Measurements from ENCODE around the gene SUSD1.

Gene SUSD1

DNA sequence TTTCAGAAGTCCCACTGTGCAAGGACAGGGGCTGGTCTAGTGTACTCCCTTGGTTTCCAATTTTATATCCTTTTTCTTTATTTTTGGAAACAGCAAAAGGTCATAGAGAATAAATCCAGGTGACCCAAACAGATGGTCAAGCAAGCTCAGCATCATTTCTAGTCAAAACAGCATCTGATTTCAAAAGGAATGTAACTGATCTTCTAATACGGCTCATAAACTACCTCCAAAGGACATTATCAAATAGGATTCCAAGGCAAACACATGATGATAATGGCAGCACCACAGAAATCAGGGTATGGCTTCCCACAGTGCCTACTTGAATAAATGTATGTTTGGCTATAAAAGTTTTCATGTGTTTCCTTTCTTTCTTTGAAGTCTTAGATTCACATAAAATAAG, 57.1 kb downstream of the SUSD1 start:
- no peak overlapping the region for H3K4me2 ChIP-seq
- TF ChIP-seq Cebpa-rat (IDR thresholded peaks at IDR 0.05): no peak
- H3K36me3 ChIP-seq: peaks cover 17 to 80% (median 45%) of the 10 kb centered on the region in 11 experiments
- H4K20me1 ChIP-seq: peaks cover 0 to 22% (median 3%) of the 10 kb centered on the region in 11 experiments; a peak in 9 of 22 replicates
- H3K27ac ChIP-seq: no peak overlapping the region
- H3K4me1 ChIP-seq: peaks cover 3 to 19% (median 9%) of the 10 kb centered on the region in 10 experiments
- no peak overlapping the region for H3K9ac ChIP-seq
- no peak overlapping the region for H3K4me3 ChIP-seq
- H3K27me3 ChIP-seq: no peaks in the 10 kb centered on the region
- no peaks in the 10 kb centered on the region for H3K9me3 ChIP-seq (replicated peaks in 1 of 11)

DNA sequence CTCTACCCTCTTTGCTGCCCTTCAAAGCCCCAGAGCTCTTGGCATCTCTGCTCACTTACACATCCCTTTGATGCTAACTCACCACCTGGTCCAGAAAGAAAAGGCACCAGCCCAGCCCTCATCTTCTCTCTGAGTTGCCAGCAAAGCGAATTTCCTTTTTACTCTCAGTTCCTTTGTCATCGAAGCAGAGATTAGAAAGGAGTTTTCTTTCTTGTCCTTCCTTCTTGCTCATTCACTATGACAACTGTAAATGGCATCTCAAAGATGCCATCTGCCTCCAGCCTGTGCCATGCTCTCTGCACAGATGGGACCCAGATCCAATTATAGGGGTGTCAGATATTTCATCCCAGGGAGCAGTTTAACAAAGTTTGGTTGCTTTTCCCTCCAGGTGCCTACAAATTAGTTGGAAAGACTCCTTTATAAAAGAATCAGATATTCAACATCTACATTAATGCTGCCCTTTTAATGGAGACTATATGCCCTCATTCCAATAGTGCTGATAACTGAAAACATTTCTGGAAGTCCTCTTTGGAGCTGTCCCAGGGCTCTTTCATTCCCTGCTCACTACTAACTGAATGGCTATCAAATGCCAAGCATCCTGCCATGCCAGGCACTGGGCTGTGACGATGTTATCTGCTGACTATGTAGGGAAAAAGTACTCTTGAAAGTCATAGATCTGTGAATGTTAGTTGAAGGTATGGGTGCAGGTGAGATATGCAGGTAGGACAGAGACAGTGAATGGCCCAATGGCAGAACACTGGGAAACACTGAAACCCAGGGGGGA, 58.9 kb downstream of the SUSD1 start:
- Histone ChIP-seq H4K20me1 (peaks cover 0 to 41% (median 9%) of the 10 kb centered on the region in 11 experiments; a peak in 10 of 22 replicates), H3K36me3 (peaks cover 9 to 72% (median 36%) of the 10 kb centered on the region in 11 experiments; a peak in 20 of 22 replicates), H3K27me3 (no peaks in the 10 kb centered on the region), H3K27ac (no peak overlapping the region), H3K4me3 (no peak overlapping the region), H3K9me3 (replicated peaks in 1 of 11) (no peaks in the 10 kb centered on the region), H3K4me1 (peaks cover 14 to 25% (median 20%) of the 10 kb centered on the region in 10 experiments), H3K9ac (no peak overlapping the region), H3K4me2 (no peak overlapping the region)
- no peak for TF ChIP-seq Cebpa-rat (IDR thresholded peaks at IDR 0.05)

DNA sequence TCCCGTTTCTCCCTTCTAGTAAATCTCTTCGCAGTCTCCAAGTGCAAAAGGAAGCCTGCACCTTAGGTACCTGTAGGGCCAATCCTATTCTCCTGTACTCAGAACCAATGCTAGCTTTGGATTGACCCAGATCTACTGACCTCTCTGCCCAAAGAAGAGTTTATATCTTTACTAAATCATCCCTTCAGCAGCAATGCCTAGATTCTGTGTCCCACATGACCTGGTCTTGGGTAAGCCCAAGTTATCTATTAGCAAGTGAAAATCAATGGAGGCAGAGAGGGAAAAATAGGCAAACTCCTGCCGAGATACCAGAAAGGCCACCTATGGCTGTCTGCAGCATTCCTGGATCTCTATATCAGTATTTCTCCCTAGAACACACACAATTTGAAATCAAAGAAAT, 60.0 kb downstream of the SUSD1 start:
- Histone ChIP-seq H3K9ac (no peak overlapping the region), H3K4me3 (no peak overlapping the region), H3K4me1 (peaks cover 14 to 35% (median 20%) of the 10 kb centered on the region in 10 experiments), H4K20me1 (peaks cover 0 to 44% (median 9%) of the 10 kb centered on the region in 11 experiments; a peak in 10 of 22 replicates), H3K27ac (no peak overlapping the region), H3K27me3 (no peaks in the 10 kb centered on the region), H3K36me3 (peaks cover 18 to 72% (median 36%) of the 10 kb centered on the region in 11 experiments; a peak in 21 of 22 replicates), H3K4me2 (no peak overlapping the region), H3K9me3 (replicated peaks in 1 of 11) (no peaks in the 10 kb centered on the region)
- TF ChIP-seq Cebpa-rat (IDR thresholded peaks at IDR 0.05): no peak

DNA sequence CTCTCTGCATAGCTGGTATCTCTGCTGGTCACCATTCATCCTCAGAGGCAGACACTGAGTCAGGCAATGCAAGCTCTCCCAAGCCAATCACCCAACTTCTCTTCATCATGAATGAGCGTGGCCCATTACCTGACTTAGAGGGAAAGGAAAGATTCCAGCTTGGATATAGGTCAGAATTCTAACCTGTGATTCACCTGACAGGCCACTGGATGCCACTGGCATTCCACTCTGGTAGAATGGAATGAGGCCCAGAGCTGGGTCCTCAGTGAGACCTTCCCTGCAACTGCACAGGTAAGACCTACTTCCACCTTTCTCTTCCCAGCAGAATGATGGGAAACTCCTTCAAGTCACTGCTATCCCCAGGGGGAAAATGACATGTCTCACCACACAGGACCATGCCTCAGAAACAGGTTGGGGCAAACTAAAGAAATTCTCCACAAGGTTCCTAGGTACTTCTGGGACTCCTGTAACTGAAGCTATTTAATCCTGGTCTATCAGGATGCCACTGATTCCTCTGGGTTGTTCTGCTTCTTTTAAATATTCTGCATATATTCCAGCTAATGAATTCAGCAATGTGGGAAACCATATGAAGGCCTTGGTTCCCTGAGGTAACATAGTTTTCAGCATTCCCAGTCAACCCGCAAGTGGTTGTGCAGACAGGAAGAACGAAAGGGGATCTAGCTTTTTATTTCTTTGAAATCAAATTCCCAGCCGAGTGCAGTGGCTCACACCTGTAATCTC, 62.0 kb downstream of the SUSD1 start:
- Histone ChIP-seq H3K9me3 (replicated peaks in 1 of 11) (no peaks in the 10 kb centered on the region), H3K9ac (no peak overlapping the region), H3K27me3 (no peaks in the 10 kb centered on the region), H3K27ac (no peak overlapping the region), H3K4me1 (peaks cover 14 to 40% (median 20%) of the 10 kb centered on the region in 10 experiments), H3K4me2 (peak overlapping the region; percentile 12 to 59 (median 45)), H4K20me1 (peaks cover 0 to 44% (median 9%) of the 10 kb centered on the region in 11 experiments; a peak in 10 of 22 replicates), H3K36me3 (peaks cover 23 to 66% (median 26%) of the 10 kb centered on the region in 11 experiments; a peak in 21 of 22 replicates), H3K4me3 (no peak overlapping the region)
- TF ChIP-seq Cebpa-rat (IDR thresholded peaks at IDR 0.05): no peak

DNA sequence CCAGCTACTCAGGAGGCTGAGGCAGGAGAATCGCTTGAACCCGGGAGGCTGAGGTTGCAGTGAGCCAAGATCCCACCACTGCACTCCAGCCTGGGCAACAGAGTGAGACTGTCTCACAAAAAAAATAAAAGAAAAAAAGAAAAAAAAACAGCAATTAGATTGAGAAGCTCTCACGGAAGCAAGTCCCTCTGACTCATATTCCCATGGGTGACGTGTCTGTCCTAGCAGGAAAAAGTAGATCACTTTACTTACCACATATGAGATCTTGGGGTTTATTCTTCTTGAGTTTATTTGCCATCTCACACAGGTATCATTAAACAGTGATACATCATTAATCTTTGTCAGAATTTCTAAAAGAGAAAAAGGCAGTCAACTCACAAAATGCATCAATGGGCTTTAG, 62.6 kb downstream of the SUSD1 start:
- Histone ChIP-seq H3K4me3 (no peak overlapping the region), H3K36me3 (peaks cover 19 to 65% (median 26%) of the 10 kb centered on the region in 11 experiments; a peak in 21 of 22 replicates), H3K4me2 (peak overlapping the region; percentile 12 to 59 (median 45)), H3K4me1 (peaks cover 14 to 46% (median 20%) of the 10 kb centered on the region in 10 experiments), H3K9ac (no peak overlapping the region), H4K20me1 (peaks cover 0 to 44% (median 9%) of the 10 kb centered on the region in 11 experiments; a peak in 10 of 22 replicates), H3K27ac (no peak overlapping the region), H3K9me3 (replicated peaks in 1 of 11) (no peaks in the 10 kb centered on the region), H3K27me3 (no peaks in the 10 kb centered on the region)
- no peak for TF ChIP-seq Cebpa-rat (IDR thresholded peaks at IDR 0.05)

DNA sequence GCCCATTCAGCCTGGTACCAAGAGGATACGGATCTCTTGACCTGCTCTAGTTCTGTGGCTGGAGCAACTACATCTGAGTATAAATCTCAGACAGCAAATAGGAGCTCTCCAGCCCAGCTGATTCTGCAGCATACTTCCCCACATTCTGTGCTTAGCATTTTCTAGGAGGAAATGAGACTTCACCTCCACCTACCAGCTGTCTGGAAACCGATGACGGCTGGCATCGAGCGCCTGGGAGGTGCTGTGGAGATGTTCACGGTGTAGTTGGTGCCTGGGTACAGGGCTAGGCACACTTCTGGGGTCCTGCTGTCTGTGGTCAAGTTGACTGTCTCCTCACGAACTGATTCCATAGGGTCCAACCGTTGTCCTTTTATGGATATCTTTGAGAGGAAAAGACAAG, 63.6 kb downstream of the SUSD1 start:
- Histone ChIP-seq H3K9me3 (replicated peaks in 1 of 11) (no peaks in the 10 kb centered on the region), H4K20me1 (peaks cover 0 to 40% (median 9%) of the 10 kb centered on the region in 11 experiments; a peak in 10 of 22 replicates), H3K4me3 (no peak overlapping the region), H3K36me3 (peaks cover 18 to 62% (median 29%) of the 10 kb centered on the region in 11 experiments; a peak in 21 of 22 replicates), H3K4me1 (peaks cover 14 to 57% (median 20%) of the 10 kb centered on the region in 10 experiments), H3K9ac (no peak overlapping the region), H3K4me2 (peak overlapping the region in 4 of 11 experiments; percentile 41 to 73 (median 47); a peak in 7 of 22 replicates), H3K27me3 (no peaks in the 10 kb centered on the region), H3K27ac (no peak overlapping the region)
- TF ChIP-seq Cebpa-rat (IDR thresholded peaks at IDR 0.05): no peak

DNA sequence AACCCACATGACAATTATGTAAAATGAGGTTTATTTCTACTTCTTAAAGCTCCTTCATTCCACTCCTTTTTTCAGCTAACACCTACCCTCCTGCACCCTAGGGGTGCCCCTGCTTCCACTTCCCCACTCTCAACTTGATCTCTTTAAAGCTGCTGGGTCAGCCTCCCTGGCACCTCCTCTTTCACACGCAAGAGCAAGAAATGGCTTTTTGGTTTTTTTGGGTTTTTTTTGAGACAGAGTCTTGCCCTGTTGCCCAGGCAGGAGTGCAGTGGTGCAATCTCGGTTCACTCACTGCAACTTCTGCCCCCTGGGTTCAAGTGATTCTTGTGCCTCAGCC, 64.4 kb downstream of the SUSD1 start:
- no peak overlapping the region for H3K4me3 ChIP-seq
- peaks cover 0 to 40% (median 9%) of the 10 kb centered on the region in 11 experiments; a peak in 10 of 22 replicates for H4K20me1 ChIP-seq
- no peak overlapping the region for H3K27ac ChIP-seq
- no peaks in the 10 kb centered on the region for H3K27me3 ChIP-seq
- H3K36me3 ChIP-seq: peaks cover 18 to 61% (median 33%) of the 10 kb centered on the region in 11 experiments; a peak in 21 of 22 replicates
- H3K4me2 ChIP-seq: peak overlapping the region in 3 of 11 experiments; percentile 37 to 73 (median 46); a peak in 5 of 22 replicates
- TF ChIP-seq Cebpa-rat (IDR thresholded peaks at IDR 0.05): no peak
- no peak overlapping the region for H3K9ac ChIP-seq
- peaks cover 14 to 64% (median 21%) of the 10 kb centered on the region in 10 experiments for H3K4me1 ChIP-seq
- no peaks in the 10 kb centered on the region for H3K9me3 ChIP-seq (replicated peaks in 1 of 11)

DNA sequence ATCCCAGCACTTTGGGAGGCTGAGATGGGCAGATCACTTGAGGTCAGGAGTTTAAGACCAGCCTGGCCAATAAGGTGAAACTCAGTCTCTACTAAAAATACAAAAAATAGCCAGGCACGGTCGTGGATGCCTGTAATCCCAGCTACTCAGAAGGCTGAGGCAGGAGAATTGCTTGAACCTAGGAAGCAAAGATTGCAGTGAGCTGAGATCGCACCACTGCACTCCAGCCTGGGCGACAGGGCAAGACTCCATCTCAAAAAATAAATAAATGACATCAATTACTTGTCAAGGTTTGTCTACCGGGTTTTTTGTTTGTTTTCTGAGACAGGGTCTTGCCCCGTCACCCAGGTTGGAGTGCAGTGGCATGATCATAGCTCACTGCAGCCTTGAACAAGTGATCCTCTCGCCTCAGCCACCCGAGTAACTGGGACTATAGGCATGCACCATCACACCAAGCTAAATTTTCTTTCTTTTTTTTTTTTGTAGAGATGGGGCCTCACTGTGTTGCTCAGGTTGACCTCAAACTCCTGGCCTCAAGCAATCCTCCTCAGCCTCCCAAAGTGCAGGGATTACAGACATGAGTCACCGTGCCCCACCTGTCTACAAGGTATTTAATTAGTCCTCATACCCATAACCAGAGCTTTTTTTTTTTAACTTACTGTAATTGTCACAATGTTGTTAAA, 64.9 kb downstream of the SUSD1 start:
- H3K9me3 ChIP-seq (replicated peaks in 1 of 11): no peaks in the 10 kb centered on the region
- H3K27ac ChIP-seq: no peak overlapping the region
- peak overlapping the region in 3 of 11 experiments; percentile 37 to 73 (median 46); a peak in 5 of 22 replicates for H3K4me2 ChIP-seq
- no peak overlapping the region for H3K4me3 ChIP-seq
- TF ChIP-seq Cebpa-rat (IDR thresholded peaks at IDR 0.05): no peak
- no peak overlapping the region for H3K9ac ChIP-seq
- H3K4me1 ChIP-seq: peaks cover 19 to 69% (median 26%) of the 10 kb centered on the region in 10 experiments
- peaks cover 16 to 57% (median 33%) of the 10 kb centered on the region in 11 experiments; a peak in 21 of 22 replicates for H3K36me3 ChIP-seq
- H4K20me1 ChIP-seq: peaks cover 0 to 37% (median 9%) of the 10 kb centered on the region in 11 experiments; a peak in 10 of 22 replicates
- no peaks in the 10 kb centered on the region for H3K27me3 ChIP-seq
